GM12878 (cell line): Measurements from ENCODE around the gene LRP4. TPM values are rescaled to one million over a fixed set of nuclear protein-coding genes. Genes with fewer than 3 reads are reported as not detected.

ENCODE experiments used
- ATAC-seq: fragments of 200-7000 bp; cut with Tn5 transposase; 3 replicates; pipeline ENCODE4 v1.9.1; 2020; ENCODE audit warnings: mild to moderate bottlenecking, moderate library complexity
- BruUV-seq: library from RNA; stranded (reverse); fragments of 400-500 nt; replicated peaks from 2 replicates; lab custom pipeline; 2021; lab: Mats Ljungman, UMichigan
- CTCF ChIA-PET: fragments of 300-600 bp; sonication (Branson Sonifier 250); formaldehyde crosslinking; extraction: SDS; loops from one replicate; lab custom pipeline; 2021; ENCODE audit warnings: inconsistent platforms; lab: Yijun Ruan, JAX
- POLR2A ChIA-PET: fragments of 350-600 bp; formaldehyde crosslinking; extraction: SDS; loops from one replicate; lab custom pipeline; 2021; ENCODE audit warnings: inconsistent platforms; lab: Charles Lee
- RAD21 ChIA-PET: fragments of 300-600 bp; sonication (Branson Sonifier 250); formaldehyde crosslinking; loops from one replicate; lab custom pipeline; 2023; ENCODE audit warnings: antibody characterized with exemption; ENCODE audit not compliant: unreplicated experiment; lab: Charles Lee
- SMC1A ChIA-PET: fragments of 300-600 bp; sonication (Branson Sonifier 250); formaldehyde crosslinking; loops from one replicate; lab custom pipeline; 2023; ENCODE audit not compliant: unreplicated experiment, uncharacterized antibody; lab: Charles Lee
- DNase-seq: peaks from one replicate; pipeline ENCODE4 v3.0.0-alpha.2; 2011; ENCODE audit warnings: low read depth, low spot score
- FAIRE-seq: peaks from 3 replicates; lab custom pipeline; 2011; peaks lifted over from hg19 to GRCh38; lab: Jason Lieb, UNC
- H2AFZ ChIP-seq: 2 replicates; pipeline ENCODE4 v1.6.0; 2011; ENCODE audit warnings: low read depth, low read length, control low read depth; ENCODE audit not compliant: control insufficient read depth
- H3K27ac ChIP-seq: 2 replicates; pipeline ENCODE4 v1.5.1; 2011; ENCODE audit warnings: control low read depth; ENCODE audit not compliant: control insufficient read depth, insufficient read depth
- H3K27me3 ChIP-seq, 2 experiments: replicated peaks in 1 of 2; 2 replicates each; pipeline versions ENCODE4 v1.6.0 to v1.6.1; 2011; ENCODE audit warnings: low read length in 1 of 2; ENCODE audit not compliant: control insufficient read depth in 2 of 2, insufficient read depth in 2 of 2
- H3K36me3 ChIP-seq, 2 experiments: 2 replicates each; pipeline ENCODE4 v1.5.1; 2011; ENCODE audit warnings: low read length in 1 of 2; ENCODE audit not compliant: control insufficient read depth in 2 of 2, insufficient read depth in 2 of 2
- H3K4me1 ChIP-seq: 2 replicates; pipeline ENCODE4 v1.6.1; 2011; ENCODE audit warnings: mild to moderate bottlenecking, low read length, moderate library complexity, mixed read lengths; ENCODE audit not compliant: control insufficient read depth, insufficient read depth
- H3K4me2 ChIP-seq: 2 replicates; pipeline ENCODE4 v1.6.0; 2011; ENCODE audit warnings: control low read depth; ENCODE audit not compliant: control insufficient read depth, insufficient read depth
- H3K4me3 ChIP-seq: fragments of 200-600 bp; sonication (generic); 2 replicates; pipeline ENCODE4 v1.5.1; 2016
- H3K79me2 ChIP-seq: 2 replicates; pipeline ENCODE4 v1.6.0; 2011; ENCODE audit warnings: low read length; ENCODE audit not compliant: control insufficient read depth, insufficient read depth
- H3K9ac ChIP-seq: 2 replicates; pipeline ENCODE4 v1.8.0; 2011; ENCODE audit warnings: low read length, control low read depth, mixed read lengths; ENCODE audit not compliant: control insufficient read depth, insufficient read depth
- H3K9me3 ChIP-seq: replicated peaks from 3 replicates; pipeline ENCODE4 v1.5.1; 2011; ENCODE audit warnings: mild to moderate bottlenecking, low read length; ENCODE audit not compliant: control insufficient read depth, insufficient read depth
- H4K20me1 ChIP-seq: 2 replicates; pipeline ENCODE4 v1.6.0; 2011; ENCODE audit not compliant: control insufficient read depth, insufficient read depth
- CBX3 ChIP-seq: fragments of 200-600 bp; sonication (generic); IDR thresholded peaks from 2 replicates; pipeline ENCODE4 v1.6.1; 2016; ENCODE audit warnings: low read depth, borderline replicate concordance
- CREB1 ChIP-seq: IDR thresholded peaks from 2 replicates; pipeline ENCODE4 v1.6.1; 2012; ENCODE audit warnings: low read depth, mild to moderate bottlenecking, inconsistent platforms
- GABPA ChIP-seq: IDR thresholded peaks from 2 replicates; pipeline ENCODE4 v1.6.1; 2014; ENCODE audit warnings: antibody characterized with exemption, low read depth, mild to moderate bottlenecking, inconsistent platforms
- MTA2 ChIP-seq: fragments of 450-650 bp; IDR thresholded peaks from 2 replicates; pipeline ENCODE4 v1.6.1; 2016; ENCODE audit warnings: low read depth, mild to moderate bottlenecking, moderate library complexity
- MYC ChIP-seq: IDR thresholded peaks from 2 replicates; pipeline ENCODE4 v1.6.1; 2011; ENCODE audit warnings: mild to moderate bottlenecking, low read length, moderate library complexity, inconsistent platforms; ENCODE audit not compliant: insufficient read depth, insufficient replicate concordance, insufficient read length, severe bottlenecking
- NR2C1 ChIP-seq: fragments of 450-650 bp; IDR thresholded peaks from 2 replicates; pipeline ENCODE4 v1.6.1; 2017; ENCODE audit warnings: antibody characterized with exemption, mild to moderate bottlenecking, moderate library complexity
- POLR2AphosphoS2 ChIP-seq: IDR thresholded peaks from 2 replicates; pipeline ENCODE4 v1.6.1; 2011; ENCODE audit warnings: low read depth, mild to moderate bottlenecking, low read length, improper control_type of control experiment, moderate library complexity
- RAD21 ChIP-seq: IDR thresholded peaks from 2 replicates; pipeline ENCODE4 v1.6.1; 2011; ENCODE audit warnings: mild to moderate bottlenecking, low read depth, low read length, moderate library complexity; ENCODE audit not compliant: insufficient read depth
- SMAD5 ChIP-seq: IDR thresholded peaks from 2 replicates; pipeline ENCODE4 v1.6.1; 2016; ENCODE audit warnings: antibody characterized with exemption, low read depth
- STAT1 ChIP-seq: fragments of 450-650 bp; conservative IDR thresholded peaks from 2 replicates; pipeline ENCODE4 v1.6.1; 2014; ENCODE audit warnings: antibody characterized with exemption, mild to moderate bottlenecking
- SUZ12 ChIP-seq: fragments of 200-600 bp; sonication (generic); IDR thresholded peaks from one replicate; pipeline ENCODE4 v1.6.1; 2018; ENCODE audit warnings: antibody characterized with exemption, mild to moderate bottlenecking; ENCODE audit not compliant: unreplicated experiment
- YY1 ChIP-seq: IDR thresholded peaks from 2 replicates; pipeline ENCODE4 v1.6.1; 2011; ENCODE audit warnings: low read depth, mild to moderate bottlenecking, low read length
- ZNF24 ChIP-seq: fragments of 450-650 bp; IDR thresholded peaks from 2 replicates; pipeline ENCODE4 v1.6.1; 2017; ENCODE audit warnings: antibody characterized with exemption, mild to moderate bottlenecking
- ZNF384 ChIP-seq: IDR thresholded peaks from 2 replicates; pipeline ENCODE4 v1.6.1; 2012; ENCODE audit warnings: low read depth, mild to moderate bottlenecking, low read length, improper control_type of control experiment, borderline replicate concordance
- ZZZ3 ChIP-seq: IDR thresholded peaks from 2 replicates; pipeline ENCODE4 v1.6.1; 2011; ENCODE audit warnings: low read depth; ENCODE audit not compliant: control insufficient read depth, insufficient read length
- WGBS: methylation state at CpG from one replicate; pipeline ENCODE4 v1.1.6; 2016; ENCODE audit warnings: low lambda C conversion rate; ENCODE audit not compliant: insufficient replicate concordance, insufficient coverage; ENCODE audit errors: missing lambda C conversion rate; 5-methylcytosine and 5-hydroxymethylcytosine counted together
- in situ Hi-C: fragments of 300-500 bp; cut with MboI; formaldehyde crosslinking; loops from 9 replicates; pipeline ENCODE4 v1.14.3; 2018; ENCODE audit warnings: mixed read lengths
- intact Hi-C: fragments of 100-400 bp; cut with micrococcal nuclease; formaldehyde crosslinking; loops from one replicate; pipeline ENCODE4 v1.14.2; 2022; ENCODE audit not compliant: unreplicated experiment
- polyA plus RNA-seq, 11 experiments: library from polyadenylated mRNA; depleted of rRNA in 4 of 11; unstranded in 6 of 11; stranded (reverse) in 5 of 11; fragments of >200 nt; fragmentation: Nextera tagmentation in 4 of 11; fragmentation: Illumina TruSeq in 1 of 11; extraction: Ambion mirVana in 4 of 11; extraction: Trizol in 1 of 11; gene quantifications; 1 replicate in 1 of 11; 2 replicates in 10 of 11; pipeline versions ENCODE4 v1.2.1 to v1.2.3, GENCODE V29; 2011 to 2016; ENCODE audit warnings: inconsistent platforms in 2 of 11, missing spikeins in 2 of 11, low read depth in 1 of 11
- total RNA-seq, 4 experiments: library from RNA; depleted of rRNA in 3 of 4; stranded (reverse); fragments of >200 nt in 3 of 4; fragmentation: Illumina TruSeq in 1 of 4; extraction: Trizol in 1 of 4; gene quantifications; 2 replicates each; pipeline versions ENCODE4 v1.2.1 to v1.2.3, GENCODE V29; 2013 to 2021

The LRP4 gene
- total and polyA plus RNA-seq, 10 of the 15 experiments (the other 5 are each of a cell fraction or from before 2014, with no cell fraction given) = under 0.01 to 0.06 (median 0.03) TPM; not detected in 6

DNA sequence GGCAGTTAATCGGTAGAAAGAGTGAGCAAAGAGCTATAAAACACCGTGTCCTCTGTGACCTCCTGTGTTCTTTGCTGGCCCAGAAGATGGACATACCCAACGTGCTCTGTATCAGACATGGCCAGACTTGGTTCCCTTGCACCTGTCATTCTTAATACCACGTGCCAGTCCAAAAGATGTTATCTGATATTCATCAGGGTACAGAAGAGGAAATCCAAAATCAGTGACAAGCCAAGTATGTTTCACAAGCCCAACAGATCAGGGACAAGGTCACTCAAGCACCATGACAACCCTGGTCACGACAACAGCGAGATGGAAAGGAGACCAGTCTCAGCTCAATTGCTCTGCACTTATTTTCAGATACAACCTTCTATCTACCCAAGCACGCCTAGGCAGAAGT, 3.4 kb downstream of the LRP4 start:
- no TSS peak for BruUV-seq
- no peak for FAIRE-seq
- intact Hi-C loops (loop anchor here (5.0 kb wide), 1 partner anchor 157 kb away; no protein-coding TSS in a partner anchor), in situ Hi-C loops (no loop called here)
- no peak overlapping the region for H2AFZ ChIP-seq
- no peaks in the 10 kb centered on the region for H3K79me2 ChIP-seq
- no peak for ATAC-seq
- H3K9me3 ChIP-seq = no peaks in the 10 kb centered on the region
- peaks cover 6 to 28% of the 10 kb centered on the region in 2 experiments for H3K27me3 ChIP-seq
- WGBS = 28% methylated on average over 7 of the region's 7 CpGs
- ChIA-PET POLR2A (no interaction called here), SMC1A (interaction anchor here (1.6 kb wide), 1 partner anchor 14 kb away, joined by 3 read pairs; no protein-coding TSS in a partner anchor), CTCF (interaction anchor here (0.7 to 5.3 kb wide), 2 partner anchors 235 to 238 kb away, joined by 3 to 33 read pairs; no protein-coding TSS in a partner anchor), RAD21 (no interaction called here)
- H3K4me3 ChIP-seq = no peak overlapping the region
- DNase-seq = no peak
- H4K20me1 ChIP-seq = no peaks in the 10 kb centered on the region
- no peak overlapping the region for H3K27ac ChIP-seq
- peaks cover 6% of the 10 kb centered on the region; the same call in 1 of the 2 replicates for H3K4me1 ChIP-seq
- H3K4me2 ChIP-seq = no peak overlapping the region
- no peaks in the 10 kb centered on the region for H3K36me3 ChIP-seq
- no peak overlapping the region for H3K9ac ChIP-seq
- TF ChIP-seq MYC (no peak), ZNF24 (no peak), SMAD5 (no peak), ZNF384 (no peak)

DNA sequence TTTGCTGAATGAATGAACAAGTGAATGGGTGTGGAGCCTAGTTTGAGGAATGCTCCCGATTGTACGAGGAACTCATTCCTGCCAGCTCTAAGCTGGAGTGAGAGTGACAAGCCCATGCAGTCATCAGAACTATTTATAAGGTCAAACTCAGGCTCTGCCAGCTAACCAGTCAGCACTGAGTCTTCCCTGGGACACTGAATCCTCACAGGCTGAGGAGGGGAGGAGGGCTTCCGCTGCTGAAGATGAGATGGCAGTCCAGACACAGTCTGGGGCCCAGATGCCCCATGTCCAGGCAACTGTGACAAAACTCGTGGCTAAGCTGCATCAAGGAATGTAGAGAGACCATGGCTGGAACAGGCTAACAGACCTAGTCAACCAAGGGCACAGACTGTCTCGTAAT, 4.0 kb downstream of the LRP4 start:
- CTCF ChIA-PET = interaction anchor here (0.7 to 5.3 kb wide), 4 partner anchors 24 to 240 kb away, joined by 3 to 33 read pairs (median 4); no protein-coding TSS in a partner anchor
- DNase-seq (no peak), FAIRE-seq (no peak), ATAC-seq (no peak)
- Histone ChIP-seq H3K27ac (no peak overlapping the region), H3K4me1 (peaks cover 6% of the 10 kb centered on the region; the same call in 1 of the 2 replicates), H3K79me2 (no peaks in the 10 kb centered on the region), H4K20me1 (no peaks in the 10 kb centered on the region), H3K9ac (no peak overlapping the region), H3K27me3 (peaks cover 6 to 28% of the 10 kb centered on the region in 2 experiments), H2AFZ (no peak overlapping the region), H3K4me2 (no peak overlapping the region), H3K36me3 (no peaks in the 10 kb centered on the region), H3K4me3 (no peak overlapping the region), H3K9me3 (no peaks in the 10 kb centered on the region)
- SMC1A ChIA-PET = interaction anchor here (1.4 to 1.6 kb wide), 2 partner anchors 13 to 239 kb away, joined by 3 to 4 read pairs; no protein-coding TSS in a partner anchor
- intact Hi-C loops = no loop called here
- POLR2A ChIA-PET = no interaction called here
- RAD21 ChIA-PET = interaction anchor here (1.6 kb wide), 1 partner anchor 239 kb away, joined by 5 read pairs; no protein-coding TSS in a partner anchor
- in situ Hi-C loops = no loop called here
- no TSS peak for BruUV-seq
- whole genome bisulfite sequencing = 45% methylated on average over 5 of the region's 5 CpGs
- TF ChIP-seq MTA2 (no peak), RAD21 (no peak), YY1 (no peak), ZZZ3 (no peak), STAT1 (no peak), POLR2AphosphoS2 (no peak), SUZ12 (no peak), GABPA (no peak), NR2C1 (no peak), CBX3 (no peak), CREB1 (no peak)
